ENCODE data around the gene APOA1. TPM values are rescaled to one million over a fixed set of nuclear protein-coding genes. Genes with fewer than 3 reads are reported as not detected.
A peak's percentile ranks its signal among the peaks of the same experiment; 100 is the strongest.

The APOA1 gene
- total RNA-seq: under 1 TPM in 3 of 4 donors, not detected in 1; 0.30 to 0.58 (median 0.30) TPM
- polyA plus RNA-seq: 1 to 10 TPM in 1 of 3 donors, under 1 TPM in 2; 0.44 to 4.9 (median 0.46) TPM
- long read RNA-seq, donor 1: 0 reads
- long read RNA-seq, donor 2: 0 reads

DNA sequence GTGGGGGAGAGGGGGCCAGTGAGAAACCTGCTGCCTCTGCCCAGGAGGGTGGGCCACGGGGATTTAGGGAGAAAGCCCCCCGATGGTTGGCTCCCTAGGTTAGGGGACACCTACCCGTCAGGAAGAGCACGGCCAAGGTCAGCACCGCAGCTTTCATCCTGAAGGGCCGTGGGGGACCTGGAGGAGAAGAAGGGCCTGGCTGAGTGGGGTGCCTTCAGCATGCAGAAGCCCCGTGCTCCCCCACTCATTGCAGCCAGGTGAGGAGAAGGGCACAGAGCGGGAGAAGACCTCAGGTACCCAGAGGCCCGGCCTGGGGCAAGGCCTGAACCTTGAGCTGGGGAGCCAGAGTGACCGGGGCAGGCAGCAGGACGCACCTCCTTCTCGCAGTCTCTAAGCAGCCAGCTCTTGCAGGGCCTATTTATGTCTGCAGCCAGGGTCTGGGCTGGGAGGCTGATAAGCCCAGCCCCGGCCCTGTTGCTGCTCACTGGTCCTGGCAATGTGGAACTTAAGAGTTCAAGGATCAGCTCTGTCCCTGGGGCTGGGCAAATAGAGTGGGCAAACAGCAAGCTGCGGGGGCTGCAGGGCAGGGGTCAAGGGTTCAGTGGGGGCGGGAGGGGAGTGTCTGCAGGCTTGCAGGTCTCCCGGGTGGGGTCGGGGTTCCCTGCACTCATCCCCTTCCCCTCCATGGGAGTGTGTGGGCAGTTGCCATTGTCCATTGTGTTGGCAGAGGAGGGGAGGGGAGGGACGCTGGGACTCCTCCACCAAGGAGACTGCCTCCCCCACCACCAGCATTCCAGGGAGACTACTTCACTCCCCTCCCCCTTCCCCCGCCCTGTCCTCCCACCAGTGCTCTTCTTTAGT lies at the start of gene APOA1:
TSS of gene APOA1 (minus strand) at position 392 of the 861 bp plus-strand sequence. CDS start at position 157, 235 bp downstream.
- no peak for ATAC-seq
- Histone ChIP-seq H3K36me3 (ENCODE audit: insufficient read depth in 1 of 2, low read depth in 1 of 2) (no peaks in the 10 kb centered on the region), H3K27ac (no peak within 1 kb of the TSS), H3K27me3 (ENCODE audit: insufficient read depth in 3 of 3, low read length in 2 of 3) (no peaks in the 10 kb centered on the region), H3K4me1 (peaks cover 9% of the 10 kb centered on the region), H3K4me3 (no peak within 1 kb of the TSS), H3K9me3 (no peaks in the 10 kb centered on the region)
- TF ChIP-seq, protein P1, sequence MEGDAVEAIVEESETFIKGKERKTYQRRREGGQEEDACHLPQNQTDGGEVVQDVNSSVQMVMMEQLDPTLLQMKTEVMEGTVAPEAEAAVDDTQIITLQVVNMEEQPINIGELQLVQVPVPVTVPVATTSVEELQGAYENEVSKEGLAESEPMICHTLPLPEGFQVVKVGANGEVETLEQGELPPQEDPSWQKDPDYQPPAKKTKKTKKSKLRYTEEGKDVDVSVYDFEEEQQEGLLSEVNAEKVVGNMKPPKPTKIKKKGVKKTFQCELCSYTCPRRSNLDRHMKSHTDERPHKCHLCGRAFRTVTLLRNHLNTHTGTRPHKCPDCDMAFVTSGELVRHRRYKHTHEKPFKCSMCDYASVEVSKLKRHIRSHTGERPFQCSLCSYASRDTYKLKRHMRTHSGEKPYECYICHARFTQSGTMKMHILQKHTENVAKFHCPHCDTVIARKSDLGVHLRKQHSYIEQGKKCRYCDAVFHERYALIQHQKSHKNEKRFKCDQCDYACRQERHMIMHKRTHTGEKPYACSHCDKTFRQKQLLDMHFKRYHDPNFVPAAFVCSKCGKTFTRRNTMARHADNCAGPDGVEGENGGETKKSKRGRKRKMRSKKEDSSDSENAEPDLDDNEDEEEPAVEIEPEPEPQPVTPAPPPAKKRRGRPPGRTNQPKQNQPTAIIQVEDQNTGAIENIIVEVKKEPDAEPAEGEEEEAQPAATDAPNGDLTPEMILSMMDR (IDR thresholded peaks at IDR 0.05): no peak
- intact Hi-C loops (cut with DNase I): loop anchor here in 1 of 2 donors (5.0 kb wide), 1 partner anchor 45 kb away; the partner anchor contains the start of gene APOA5
- 81 to 89% (median 86%) methylated on average over 19 of the region's 19 CpGs for WGBS, 3 donors
- no peak for DNase-seq

DNA sequence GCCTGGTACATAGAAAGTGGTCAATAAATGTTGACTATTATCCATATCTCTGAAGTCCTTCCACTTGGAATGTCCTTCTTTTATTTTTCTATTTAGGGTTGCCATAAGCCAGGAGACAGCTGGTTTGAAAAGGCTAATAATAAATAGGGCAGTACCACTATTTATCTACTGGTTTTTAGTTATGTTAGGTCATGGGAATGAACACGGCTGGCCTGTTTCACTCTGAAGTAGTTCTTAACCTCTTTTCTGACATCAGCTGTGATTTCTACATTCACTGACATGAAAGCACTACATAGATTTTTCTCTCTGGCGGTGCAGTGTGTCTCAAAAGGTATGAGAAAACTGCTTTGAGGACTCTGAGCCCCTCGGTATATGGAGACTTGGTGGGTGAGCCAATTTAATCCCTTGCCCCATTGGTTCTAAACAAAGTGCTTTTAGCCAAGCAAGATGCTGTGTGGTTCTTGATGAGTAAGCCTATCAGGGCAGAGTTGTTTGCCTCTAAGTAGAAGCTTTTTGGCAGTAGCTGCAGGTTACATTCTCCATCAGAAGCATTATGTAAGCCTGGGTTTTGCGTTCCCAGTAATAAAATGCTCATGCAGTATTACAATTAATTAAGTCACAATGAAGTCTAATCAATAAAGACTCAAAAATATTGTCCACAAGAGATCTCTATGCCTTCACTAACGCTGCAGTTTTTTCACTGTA lies 48.7 kb upstream of the APOA1 start:
- TF ChIP-seq, protein P1 (IDR thresholded peaks at IDR 0.05): no peak
- Histone ChIP-seq H3K9me3 (no peaks in the 10 kb centered on the region), H3K27me3 (ENCODE audit: insufficient read depth in 3 of 3, low read length in 2 of 3) (no peaks in the 10 kb centered on the region), H3K36me3 (ENCODE audit: insufficient read depth in 1 of 2, low read depth in 1 of 2) (peaks cover 0 to 6% of the 10 kb centered on the region in 2 donors), H3K4me3 (no peak overlapping the region), H3K27ac (no peak overlapping the region), H3K4me1 (peaks cover 10% of the 10 kb centered on the region)
- intact Hi-C loops (cut with DNase I): no loop called here
- DNase-seq (no peak), ATAC-seq (peak; percentile 24 to 67 (median 51))
- WGBS, 3 donors: 67 to 77% (median 67%) methylated on average over 5 of the region's 5 CpGs

DNA sequence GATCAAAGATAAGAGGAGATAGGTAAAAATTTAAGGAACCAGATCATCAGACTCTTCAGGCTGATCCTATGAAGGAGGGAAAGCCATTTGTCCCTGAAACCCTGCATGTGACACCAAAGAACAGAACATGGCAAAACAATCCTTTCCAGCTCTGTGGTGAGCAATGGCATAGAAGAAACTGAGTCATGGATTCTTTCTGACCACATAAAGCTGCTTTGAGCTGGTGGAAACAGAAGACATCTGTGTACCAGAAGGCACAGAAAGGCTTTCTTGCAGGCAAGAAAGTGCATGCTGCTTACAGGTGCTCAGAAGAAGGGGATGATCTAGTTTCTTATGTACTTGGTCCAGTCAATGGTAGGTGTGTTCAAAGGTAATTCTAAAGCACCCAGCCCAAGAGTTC lies 45.0 kb upstream of the APOA1 start:
- H3K36me3 ChIP-seq (ENCODE audit: insufficient read depth in 1 of 2, low read depth in 1 of 2): no peaks in the 10 kb centered on the region
- DNase-seq: no peak
- no peak for ATAC-seq
- TF ChIP-seq, protein P1 (IDR thresholded peaks at IDR 0.05): no peak
- H3K4me1 ChIP-seq: peaks cover 19% of the 10 kb centered on the region
- H3K27ac ChIP-seq: no peak overlapping the region
- intact Hi-C loops (cut with DNase I): no loop called here
- H3K4me3 ChIP-seq: no peak overlapping the region
- no peaks in the 10 kb centered on the region for H3K27me3 ChIP-seq (ENCODE audit: insufficient read depth in 3 of 3, low read length in 2 of 3)
- no peaks in the 10 kb centered on the region for H3K9me3 ChIP-seq

DNA sequence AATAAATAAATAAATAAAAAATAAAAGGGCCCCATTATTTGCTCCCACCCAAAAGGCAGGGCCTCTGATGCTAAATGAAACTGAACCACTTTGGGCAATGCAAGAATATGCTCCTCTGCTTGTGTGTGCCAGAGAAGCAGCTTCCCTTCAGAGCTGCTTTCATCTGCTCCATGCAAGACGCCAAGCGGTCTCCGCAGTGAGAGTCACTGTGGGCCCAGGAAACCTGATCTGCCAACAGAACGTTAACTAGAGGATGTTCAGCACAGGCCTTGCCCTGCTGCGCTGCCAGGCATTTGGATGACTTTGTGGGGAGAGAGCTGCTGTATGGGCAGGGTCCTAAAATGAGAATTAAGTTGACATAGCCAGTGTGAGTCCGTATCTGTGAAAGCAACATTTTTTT lies 43.7 kb upstream of the APOA1 start:
- peak; percentile 43 to 81 for DNase-seq
- Histone ChIP-seq H3K4me3 (no peak overlapping the region), H3K4me1 (peaks cover 14% of the 10 kb centered on the region), H3K9me3 (no peaks in the 10 kb centered on the region), H3K27ac (peak overlapping the region; percentile 54), H3K27me3 (ENCODE audit: insufficient read depth in 3 of 3, low read length in 2 of 3) (no peaks in the 10 kb centered on the region), H3K36me3 (ENCODE audit: insufficient read depth in 1 of 2, low read depth in 1 of 2) (no peaks in the 10 kb centered on the region)
- TF ChIP-seq, protein P1 (IDR thresholded peaks at IDR 0.05): no peak
- 25 to 35% (median 27%) methylated on average over 6 of the region's 6 CpGs for WGBS, 3 donors
- intact Hi-C loops (cut with DNase I): no loop called here
- peak; percentile 93 to 96 (median 94) for ATAC-seq
